Measurements from ENCODE around the gene CDK16. TPM values are rescaled to one million over a fixed set of nuclear protein-coding genes. Genes with fewer than 3 reads are reported as not detected.

The CDK16 gene
- total and polyA plus RNA-seq, 11 donors = 100 to 209 (median 142) TPM

DNA sequence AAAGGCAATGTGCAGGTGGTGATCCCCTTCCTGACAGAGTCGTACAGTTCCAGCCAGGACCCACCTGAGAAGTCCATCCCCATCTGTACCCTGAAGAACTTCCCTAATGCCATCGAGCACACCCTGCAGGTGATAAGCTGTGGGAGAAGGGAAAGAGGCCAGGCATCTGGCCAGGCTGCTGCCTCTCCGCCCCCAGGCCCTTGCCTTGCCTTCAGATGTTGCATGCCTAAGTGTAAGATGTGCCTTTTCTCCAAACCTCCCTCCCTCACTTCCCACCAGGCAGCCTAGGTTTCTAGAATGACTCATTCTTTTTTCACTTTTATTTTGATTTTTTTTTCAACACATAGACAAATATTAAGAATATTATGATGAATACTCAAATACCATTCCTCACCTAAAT lies 12.2 kb upstream of the CDK16 start:
- H3K27me3 ChIP-seq = no peaks in the 10 kb centered on the region
- DNase-seq = no peak
- intact Hi-C loops (cut with DNase I) = no loop called here
- TF ChIP-seq POLR2A (IDR thresholded peaks at IDR 0.05) = no peak
- TF ChIP-seq, protein P1, sequence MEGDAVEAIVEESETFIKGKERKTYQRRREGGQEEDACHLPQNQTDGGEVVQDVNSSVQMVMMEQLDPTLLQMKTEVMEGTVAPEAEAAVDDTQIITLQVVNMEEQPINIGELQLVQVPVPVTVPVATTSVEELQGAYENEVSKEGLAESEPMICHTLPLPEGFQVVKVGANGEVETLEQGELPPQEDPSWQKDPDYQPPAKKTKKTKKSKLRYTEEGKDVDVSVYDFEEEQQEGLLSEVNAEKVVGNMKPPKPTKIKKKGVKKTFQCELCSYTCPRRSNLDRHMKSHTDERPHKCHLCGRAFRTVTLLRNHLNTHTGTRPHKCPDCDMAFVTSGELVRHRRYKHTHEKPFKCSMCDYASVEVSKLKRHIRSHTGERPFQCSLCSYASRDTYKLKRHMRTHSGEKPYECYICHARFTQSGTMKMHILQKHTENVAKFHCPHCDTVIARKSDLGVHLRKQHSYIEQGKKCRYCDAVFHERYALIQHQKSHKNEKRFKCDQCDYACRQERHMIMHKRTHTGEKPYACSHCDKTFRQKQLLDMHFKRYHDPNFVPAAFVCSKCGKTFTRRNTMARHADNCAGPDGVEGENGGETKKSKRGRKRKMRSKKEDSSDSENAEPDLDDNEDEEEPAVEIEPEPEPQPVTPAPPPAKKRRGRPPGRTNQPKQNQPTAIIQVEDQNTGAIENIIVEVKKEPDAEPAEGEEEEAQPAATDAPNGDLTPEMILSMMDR (IDR thresholded peaks at IDR 0.05) = no peak
- ATAC-seq = no peak
- H3K27ac ChIP-seq = no peak overlapping the region
- WGBS, 4 donors = 54 to 92% (median 73%) methylated on average over 1 to 3 of the region's 3 CpGs
- peaks cover 0 to 4% (median 0%) of the 10 kb centered on the region in 12 donors for H3K4me1 ChIP-seq
- no peak overlapping the region for H3K4me3 ChIP-seq
- peaks cover 2 to 100% (median 95%) of the 10 kb centered on the region in 9 donors for H3K36me3 ChIP-seq
- H3K9me3 ChIP-seq = no peaks in the 10 kb centered on the region

DNA sequence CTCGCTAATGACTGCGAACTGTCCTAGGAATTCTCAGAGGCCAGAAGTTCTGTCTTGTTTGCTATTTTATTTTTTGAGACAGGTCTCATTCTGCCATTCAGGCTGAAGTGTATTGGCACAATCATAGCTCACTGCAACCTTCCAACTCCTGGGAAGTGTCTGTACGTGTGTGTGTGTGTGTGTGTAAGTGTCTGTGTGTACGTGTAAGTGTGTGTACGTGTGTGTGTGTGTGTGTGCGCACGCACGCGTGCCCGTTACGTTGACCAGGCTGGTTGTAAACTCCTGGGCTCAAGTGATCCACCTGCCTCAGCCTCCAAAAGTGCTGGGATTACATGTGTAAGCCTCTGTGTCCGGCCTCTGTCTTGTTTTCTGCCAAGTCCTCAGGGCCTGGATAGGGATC lies 10.4 kb upstream of the CDK16 start:
- intact Hi-C loops (cut with DNase I) = no loop called here
- no peak overlapping the region for H3K4me3 ChIP-seq
- H3K27me3 ChIP-seq = no peaks in the 10 kb centered on the region
- H3K9me3 ChIP-seq = no peaks in the 10 kb centered on the region
- no peak for ATAC-seq
- H3K4me1 ChIP-seq = peaks cover 0 to 4% (median 0%) of the 10 kb centered on the region in 12 donors
- DNase-seq = no peak
- TF ChIP-seq, protein P1 (IDR thresholded peaks at IDR 0.05) = no peak
- no peak for TF ChIP-seq POLR2A (IDR thresholded peaks at IDR 0.05)
- WGBS, 4 donors = 81 to 87% (median 85%) methylated on average over 11 to 12 of the region's 12 CpGs
- H3K27ac ChIP-seq = no peak overlapping the region
- peaks cover 0 to 100% (median 95%) of the 10 kb centered on the region in 9 donors for H3K36me3 ChIP-seq

DNA sequence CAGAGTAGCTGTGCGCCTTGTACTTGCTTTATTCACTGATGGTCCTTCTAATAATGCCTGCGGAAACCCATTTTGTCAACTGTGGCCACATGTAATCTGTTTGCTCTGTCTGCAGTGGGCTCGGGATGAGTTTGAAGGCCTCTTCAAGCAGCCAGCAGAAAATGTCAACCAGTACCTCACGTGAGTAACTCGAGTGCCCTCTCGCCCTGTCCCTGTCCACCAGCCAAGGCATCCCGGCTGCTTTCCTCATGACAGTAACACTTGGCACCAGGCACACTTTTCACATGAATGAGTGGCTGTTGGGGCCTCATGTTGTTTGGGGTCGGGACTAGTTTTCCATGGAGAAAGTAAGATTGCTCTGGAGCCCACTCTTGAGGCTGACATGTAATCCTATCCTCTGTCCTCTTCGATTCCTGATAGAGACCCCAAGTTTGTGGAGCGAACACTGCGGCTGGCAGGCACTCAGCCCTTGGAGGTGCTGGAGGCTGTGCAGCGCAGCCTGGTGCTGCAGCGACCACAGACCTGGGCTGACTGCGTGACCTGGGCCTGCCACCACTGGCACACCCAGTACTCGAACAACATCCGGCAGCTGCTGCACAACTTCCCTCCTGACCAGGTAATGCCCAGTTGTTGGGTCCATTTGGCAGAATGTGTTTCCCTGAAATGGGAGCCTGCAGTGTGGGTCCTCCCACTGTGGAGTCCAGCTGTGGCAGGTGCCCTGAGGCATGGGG lies 8.8 kb upstream of the CDK16 start:
- H3K9me3 ChIP-seq = no peaks in the 10 kb centered on the region
- intact Hi-C loops (cut with DNase I) = no loop called here
- peak overlapping the region in 7 of 12 donors; percentile 9 to 68 (median 34) for H3K27ac ChIP-seq
- ATAC-seq = peak; percentile 68 to 86 (median 76)
- H3K36me3 ChIP-seq = peaks cover 0 to 100% (median 97%) of the 10 kb centered on the region in 9 donors
- H3K4me3 ChIP-seq = no peak overlapping the region
- no peaks in the 10 kb centered on the region for H3K27me3 ChIP-seq
- TF ChIP-seq, protein P1 (IDR thresholded peaks at IDR 0.05) = no peak
- TF ChIP-seq POLR2A (IDR thresholded peaks at IDR 0.05) = no peak
- DNase-seq = peak in 4 of 5 donors; percentile 32 to 58 (median 52)
- 70 to 89% (median 77%) methylated on average over 14 to 16 of the region's 16 CpGs for WGBS, 4 donors
- peaks cover 0 to 4% (median 0%) of the 10 kb centered on the region in 12 donors for H3K4me1 ChIP-seq

DNA sequence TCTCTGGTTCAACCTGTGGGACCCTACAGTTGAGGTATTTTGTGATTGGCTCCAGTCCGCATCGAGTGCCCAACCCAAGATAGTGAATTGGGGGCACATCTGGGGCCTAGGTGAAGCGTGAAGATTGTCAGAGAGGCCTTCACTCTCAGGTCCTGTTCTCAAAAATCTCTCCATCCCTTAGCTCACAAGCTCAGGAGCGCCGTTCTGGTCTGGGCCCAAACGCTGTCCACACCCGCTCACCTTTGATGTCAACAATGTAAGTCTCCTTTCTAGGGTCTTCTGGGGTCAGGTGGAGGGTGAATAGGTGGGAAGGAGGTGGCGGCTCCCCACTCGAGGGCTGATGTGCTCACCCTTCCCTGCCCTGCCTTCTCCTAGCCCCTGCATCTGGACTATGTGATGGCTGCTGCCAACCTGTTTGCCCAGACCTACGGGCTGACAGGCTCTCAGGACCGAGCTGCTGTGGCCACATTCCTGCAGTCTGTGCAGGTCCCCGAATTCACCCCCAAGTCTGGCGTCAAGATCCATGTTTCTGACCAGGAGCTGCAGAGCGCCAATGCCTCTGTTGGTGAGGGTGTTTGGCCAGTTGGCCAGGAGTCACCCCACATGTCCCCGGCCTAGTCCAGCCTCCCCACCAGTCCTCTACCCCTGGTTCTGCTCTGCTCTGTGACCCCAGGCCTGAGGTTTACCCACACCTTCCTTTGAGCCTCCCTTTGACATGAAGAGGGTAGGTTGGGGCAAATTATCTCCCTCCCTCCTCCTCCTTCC lies 7.6 kb upstream of the CDK16 start:
- intact Hi-C loops (cut with DNase I) = no loop called here
- ATAC-seq (no peak), DNase-seq (no peak)
- no peaks in the 10 kb centered on the region for H3K9me3 ChIP-seq
- no peak overlapping the region for H3K4me3 ChIP-seq
- no peak overlapping the region for H3K27ac ChIP-seq
- TF ChIP-seq, protein P1 (IDR thresholded peaks at IDR 0.05) = no peak
- TF ChIP-seq POLR2A (IDR thresholded peaks at IDR 0.05) = no peak
- no peaks in the 10 kb centered on the region for H3K27me3 ChIP-seq
- WGBS, 4 donors = 90 to 95% (median 92%) methylated on average over 13 to 15 of the region's 15 CpGs
- peaks cover 0 to 100% (median 97%) of the 10 kb centered on the region in 9 donors for H3K36me3 ChIP-seq
- peaks cover 0 to 4% (median 0%) of the 10 kb centered on the region in 12 donors for H3K4me1 ChIP-seq

Measured in heart left ventricle (tissue), 16 donors.